Vagina (tissue), 2 donors: ENCODE results near the gene IGSF5. TPM values are rescaled to one million over a fixed set of nuclear protein-coding genes. Genes with fewer than 3 reads are reported as not detected.

Experiments
- DNase-seq, 2 donors: peaks; one replicate each; pipeline ENCODE4 v3.0.0-alpha.2; 2017; ENCODE audit errors: extremely low spot score in 2 of 2
- H3K27ac ChIP-seq: fragments of 200-600 bp; sonication (generic); one replicate; pipeline ENCODE4 v1.5.1; 2019
- H3K27me3 ChIP-seq: fragments of 200-600 bp; sonication (generic); one replicate; pipeline ENCODE4 v1.5.1; 2019
- H3K36me3 ChIP-seq, 2 donors: fragments of 200-600 bp; sonication (generic); one replicate each; pipeline ENCODE4 v1.5.1; 2017 to 2019
- H3K4me1 ChIP-seq: fragments of 200-600 bp; sonication (generic); one replicate; pipeline ENCODE4 v1.5.1; 2019
- H3K4me3 ChIP-seq, 2 donors: fragments of 200-600 bp; sonication (generic); 1 replicate in 1 of 2; 2 replicates in 1 of 2; pipeline ENCODE4 v1.5.1; 2016 to 2019
- H3K9me3 ChIP-seq: fragments of 200-600 bp; sonication (generic); one replicate; pipeline ENCODE4 v1.5.1; 2019
- CTCF ChIP-seq, 3 experiments: fragments of 450-650 bp in 2 of 3; fragments of 200-600 bp in 1 of 3; sonication (generic) in 1 of 3; IDR thresholded peaks; one replicate each; pipeline ENCODE4 v1.5.1; 2017 to 2019; ENCODE audit warnings: antibody characterized with exemption in 3 of 3, mild to moderate bottlenecking in 2 of 3, moderate library complexity in 2 of 3
- POLR2A ChIP-seq, 2 donors: fragments of 450-650 bp; IDR thresholded peaks; one replicate each; pipeline ENCODE4 v1.6.1; 2017; ENCODE audit warnings: antibody characterized with exemption in 2 of 2, mild to moderate bottlenecking in 2 of 2, moderate library complexity in 2 of 2
- POLR2AphosphoS5 ChIP-seq, 2 donors: sonication (generic); formaldehyde crosslinking; IDR thresholded peaks; one replicate each; pipeline ENCODE4 v1.9.0; 2017; ENCODE audit warnings: antibody characterized with exemption in 2 of 2, mild to moderate bottlenecking in 2 of 2, low read depth in 1 of 2; ENCODE audit not compliant: insufficient read depth in 1 of 2
- intact Hi-C: fragments of 100-400 bp; cut with DNase I; formaldehyde crosslinking; loops from one replicate; pipeline ENCODE4 v1.15.1; 2023
- total RNA-seq: library from RNA; depleted of rRNA; stranded (reverse); fragments of >200 nt; gene quantifications from one replicate; pipeline ENCODE4 v1.2.3, GENCODE V29; 2016

Gene IGSF5
- total RNA-seq, 1 donor from 2014 or later: not detected

DNA sequence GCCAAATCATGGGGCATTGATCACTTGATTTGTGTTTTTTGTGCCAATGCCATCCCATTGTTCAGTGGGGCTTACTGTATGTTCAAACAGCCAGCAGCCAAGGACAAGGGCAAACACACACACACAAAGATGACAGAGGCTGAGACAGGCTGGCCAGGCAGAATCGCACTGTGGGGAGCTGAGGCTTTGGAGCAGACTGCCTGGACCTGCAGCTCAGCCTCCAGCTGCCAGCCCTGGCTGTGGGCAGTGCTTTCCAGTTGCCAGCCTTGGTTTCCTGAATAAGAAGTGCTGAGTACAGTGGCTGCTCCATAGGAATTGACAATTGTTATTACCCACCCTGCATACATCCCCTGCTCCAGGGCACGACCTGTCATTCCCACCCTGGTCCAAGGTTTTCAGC is 105.3 kb downstream of the IGSF5 start:
- DNase-seq: peak in 1 of 2 donors; percentile 77
- Histone ChIP-seq H3K4me3 (no peak overlapping the region), H3K36me3 (no peaks in the 10 kb centered on the region), H3K27ac (no peak overlapping the region), H3K4me1 (no peaks in the 10 kb centered on the region), H3K27me3 (no peaks in the 10 kb centered on the region), H3K9me3 (no peaks in the 10 kb centered on the region)
- no peak for TF ChIP-seq POLR2AphosphoS5 (IDR thresholded peaks at IDR 0.05; ENCODE audit: insufficient read depth in 1 of 2, low read depth in 1 of 2)
- no peak for TF ChIP-seq CTCF (IDR thresholded peaks at IDR 0.05)
- TF ChIP-seq POLR2A (IDR thresholded peaks at IDR 0.05): no peak
- intact Hi-C loops: no loop called here

- Histone ChIP-seq H3K4me3 (no peak overlapping the region), H3K36me3 (no peaks in the 10 kb centered on the region), H3K9me3 (no peaks in the 10 kb centered on the region), H3K27me3 (no peaks in the 10 kb centered on the region), H3K4me1 (no peaks in the 10 kb centered on the region), H3K27ac (no peak overlapping the region)
- TF ChIP-seq POLR2AphosphoS5 (IDR thresholded peaks at IDR 0.05; ENCODE audit: insufficient read depth in 1 of 2, low read depth in 1 of 2): no peak
- peak; percentile 60 to 82 for DNase-seq
- intact Hi-C loops: no loop called here
These were observed 106.1 kb downstream of the IGSF5 start for GRCh38 chr21:39851002-39851618.

Other genes with a start within 250 kb of the IGSF5 start
- 1.5 TPM for gene B3GALT5, start 132.2 kb upstream of the IGSF5 start, total RNA-seq
- gene PCP4, start 122.3 kb downstream of the IGSF5 start, total RNA-seq: 174 TPM